Measurements from ENCODE around the gene PRTG. TPM values are rescaled to one million over a fixed set of nuclear protein-coding genes. Genes with fewer than 3 reads are reported as not detected.
A peak's percentile ranks its signal among the peaks of the same experiment; 100 is the strongest.

PRTG gene
- total RNA-seq, 2 experiments from 2014 or later = 0.15 TPM; not detected in 1

DNA sequence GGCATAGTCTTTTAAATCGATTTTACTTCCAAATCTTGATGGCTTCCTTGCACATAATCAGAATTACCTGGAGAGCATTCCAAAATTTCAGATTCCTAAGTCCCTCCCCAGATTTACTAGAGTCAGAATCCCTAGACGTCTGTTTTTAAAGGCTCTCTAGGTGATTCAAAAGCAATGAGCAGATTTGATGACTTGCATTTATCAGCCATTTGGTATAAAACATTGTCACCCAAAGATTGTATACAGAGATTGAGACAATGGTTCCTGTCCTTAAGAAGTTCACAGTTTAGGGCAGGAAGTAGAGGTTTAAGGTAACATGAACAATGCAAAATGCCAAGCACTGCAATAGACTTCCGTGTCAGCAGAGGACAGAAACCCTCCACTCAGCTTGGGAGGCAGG is 152.2 kb downstream of the PRTG start:
- Histone ChIP-seq H3K27ac (ENCODE audit: low read depth, low read length, poor library complexity, severe bottlenecking) (no peak overlapping the region), H3K9me2 (ENCODE audit: insufficient read depth, low read length) (no peaks in the 10 kb centered on the region), H3K4me1 (ENCODE audit: insufficient read depth, low read length, poor library complexity, severe bottlenecking) (no peaks in the 10 kb centered on the region), H3K4me2 (ENCODE audit: low read length) (no peak overlapping the region), H3K4me3 (ENCODE audit: low read depth, low read length, poor library complexity, severe bottlenecking) (no peak overlapping the region), H2AFZ (ENCODE audit: low read length) (no peak overlapping the region), H3K36me3 (ENCODE audit: insufficient read depth, low read length) (no peaks in the 10 kb centered on the region), H3K9me3 (ENCODE audit: low read length) (no peaks in the 10 kb centered on the region), H4K20me1 (ENCODE audit: insufficient read depth, low read length) (no peaks in the 10 kb centered on the region), H3K79me2 (ENCODE audit: insufficient read depth, low read depth, low read length) (no peaks in the 10 kb centered on the region)
- no TSS peak for BruUV-seq (replicated peaks)
- intact Hi-C loops (cut with micrococcal nuclease; ENCODE audit: unreplicated experiment) = no loop called here
- DNase-seq (ENCODE audit: low spot score) = no peak
- ChIA-PET POLR2A (no interaction called here), CTCF (ENCODE audit: unreplicated experiment) (no interaction called here)
- TF ChIP-seq EZH2phosphoT487 (IDR thresholded peaks at IDR 0.05; ENCODE audit: borderline replicate concordance, low read depth, low read length) = no peak
- TF ChIP-seq, protein P1, sequence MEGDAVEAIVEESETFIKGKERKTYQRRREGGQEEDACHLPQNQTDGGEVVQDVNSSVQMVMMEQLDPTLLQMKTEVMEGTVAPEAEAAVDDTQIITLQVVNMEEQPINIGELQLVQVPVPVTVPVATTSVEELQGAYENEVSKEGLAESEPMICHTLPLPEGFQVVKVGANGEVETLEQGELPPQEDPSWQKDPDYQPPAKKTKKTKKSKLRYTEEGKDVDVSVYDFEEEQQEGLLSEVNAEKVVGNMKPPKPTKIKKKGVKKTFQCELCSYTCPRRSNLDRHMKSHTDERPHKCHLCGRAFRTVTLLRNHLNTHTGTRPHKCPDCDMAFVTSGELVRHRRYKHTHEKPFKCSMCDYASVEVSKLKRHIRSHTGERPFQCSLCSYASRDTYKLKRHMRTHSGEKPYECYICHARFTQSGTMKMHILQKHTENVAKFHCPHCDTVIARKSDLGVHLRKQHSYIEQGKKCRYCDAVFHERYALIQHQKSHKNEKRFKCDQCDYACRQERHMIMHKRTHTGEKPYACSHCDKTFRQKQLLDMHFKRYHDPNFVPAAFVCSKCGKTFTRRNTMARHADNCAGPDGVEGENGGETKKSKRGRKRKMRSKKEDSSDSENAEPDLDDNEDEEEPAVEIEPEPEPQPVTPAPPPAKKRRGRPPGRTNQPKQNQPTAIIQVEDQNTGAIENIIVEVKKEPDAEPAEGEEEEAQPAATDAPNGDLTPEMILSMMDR (conservative IDR thresholded peaks at IDR 0.05; ENCODE audit: low read length) = no peak

DNA sequence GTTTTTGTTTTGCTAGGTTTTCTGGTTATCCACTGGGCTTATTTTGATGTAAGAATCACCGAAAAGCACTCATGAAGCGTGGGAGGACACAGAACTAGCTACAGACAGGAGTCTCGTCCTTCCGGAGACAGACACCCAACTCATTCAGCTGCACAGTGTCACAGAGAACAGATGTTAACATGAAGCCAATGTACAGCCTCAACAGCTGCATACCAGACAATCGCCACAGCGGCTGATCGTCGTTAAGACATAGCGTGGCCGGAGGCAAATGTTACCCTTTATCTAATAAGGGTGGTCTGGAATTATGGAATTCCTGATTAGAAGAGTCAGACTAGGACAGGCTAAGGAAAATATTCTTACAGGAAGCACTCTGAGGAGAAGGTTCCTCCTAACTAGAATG is 153.7 kb downstream of the PRTG start:
- no peaks in the 10 kb centered on the region for H4K20me1 ChIP-seq (ENCODE audit: insufficient read depth, low read length)
- DNase-seq (ENCODE audit: low spot score) = no peak
- H3K79me2 ChIP-seq (ENCODE audit: insufficient read depth, low read depth, low read length) = no peaks in the 10 kb centered on the region
- intact Hi-C loops (cut with micrococcal nuclease; ENCODE audit: unreplicated experiment) = no loop called here
- POLR2A ChIA-PET = no interaction called here
- H3K9me2 ChIP-seq (ENCODE audit: insufficient read depth, low read length) = no peaks in the 10 kb centered on the region
- no peak overlapping the region for H3K4me2 ChIP-seq (ENCODE audit: low read length)
- TF ChIP-seq EZH2phosphoT487 (IDR thresholded peaks at IDR 0.05; ENCODE audit: borderline replicate concordance, low read depth, low read length) = no peak
- TF ChIP-seq, protein P1 (conservative IDR thresholded peaks at IDR 0.05; ENCODE audit: low read length) = no peak
- H3K4me3 ChIP-seq (ENCODE audit: low read depth, low read length, poor library complexity, severe bottlenecking) = no peak overlapping the region
- H3K36me3 ChIP-seq (ENCODE audit: insufficient read depth, low read length) = no peaks in the 10 kb centered on the region
- CTCF ChIA-PET (ENCODE audit: unreplicated experiment) = no interaction called here
- H3K4me1 ChIP-seq (ENCODE audit: insufficient read depth, low read length, poor library complexity, severe bottlenecking) = no peaks in the 10 kb centered on the region
- BruUV-seq (replicated peaks) = no TSS peak
- no peaks in the 10 kb centered on the region for H3K9me3 ChIP-seq (ENCODE audit: low read length)
- no peak overlapping the region for H2AFZ ChIP-seq (ENCODE audit: low read length)
- no peak overlapping the region for H3K27ac ChIP-seq (ENCODE audit: low read depth, low read length, poor library complexity, severe bottlenecking)

DNA sequence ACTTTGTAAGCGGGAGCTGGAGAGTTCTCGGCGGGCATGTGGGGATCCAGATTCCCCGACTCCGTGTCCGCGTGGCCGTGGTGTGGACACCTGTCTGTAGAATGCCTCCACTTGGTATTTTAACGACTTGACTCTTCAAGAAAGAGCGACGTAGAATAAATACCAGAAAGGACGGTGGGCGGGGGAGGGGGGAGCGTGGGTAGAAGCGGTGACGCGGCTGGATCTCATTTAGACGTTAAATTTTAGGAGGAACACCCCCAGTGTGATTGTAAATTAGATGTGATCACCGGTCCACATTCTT is 154.2 kb downstream of the PRTG start:
- H3K36me3 ChIP-seq (ENCODE audit: insufficient read depth, low read length) = no peaks in the 10 kb centered on the region
- no peaks in the 10 kb centered on the region for H3K9me3 ChIP-seq (ENCODE audit: low read length)
- no peaks in the 10 kb centered on the region for H3K4me1 ChIP-seq (ENCODE audit: insufficient read depth, low read length, poor library complexity, severe bottlenecking)
- no TSS peak for BruUV-seq (replicated peaks)
- H4K20me1 ChIP-seq (ENCODE audit: insufficient read depth, low read length) = no peaks in the 10 kb centered on the region
- no peak for DNase-seq (ENCODE audit: low spot score)
- H2AFZ ChIP-seq (ENCODE audit: low read length) = no peak overlapping the region
- intact Hi-C loops (cut with micrococcal nuclease; ENCODE audit: unreplicated experiment) = no loop called here
- TF ChIP-seq, protein P1 (conservative IDR thresholded peaks at IDR 0.05; ENCODE audit: low read length) = no peak
- TF ChIP-seq EZH2phosphoT487 (IDR thresholded peaks at IDR 0.05; ENCODE audit: borderline replicate concordance, low read depth, low read length) = peak; percentile 82; the same call in 1 of the 2 replicates
- H3K4me2 ChIP-seq (ENCODE audit: low read length) = no peak overlapping the region
- H3K4me3 ChIP-seq (ENCODE audit: low read depth, low read length, poor library complexity, severe bottlenecking) = no peak overlapping the region
- H3K9me2 ChIP-seq (ENCODE audit: insufficient read depth, low read length) = no peaks in the 10 kb centered on the region
- no peaks in the 10 kb centered on the region for H3K79me2 ChIP-seq (ENCODE audit: insufficient read depth, low read depth, low read length)
- CTCF ChIA-PET (ENCODE audit: unreplicated experiment) = no interaction called here
- POLR2A ChIA-PET = no interaction called here
- no peak overlapping the region for H3K27ac ChIP-seq (ENCODE audit: low read depth, low read length, poor library complexity, severe bottlenecking)

Data from OCI-LY7 (cell line).